Naive B cell (primary cell): ENCODE results near the gene PCBP1. TPM values are rescaled to one million over a fixed set of nuclear protein-coding genes. Genes with fewer than 3 reads are reported as not detected.
"Not testable (repeated sequence)": the region's sequence is repeated elsewhere in the genome, so short reads cannot be mapped to it uniquely, and the experiment has no call there.

ENCODE experiments used
- ATAC-seq, 2 donors: fragments of 150-1000 bp; cut with Tn5 transposase; 2 replicates each; pipeline ENCODE4 v1.10.0; 2021; ENCODE audit warnings: low read depth in 2 of 2, mild to moderate bottlenecking in 2 of 2, moderate library complexity in 2 of 2
- DNase-seq: peaks from one replicate; pipeline ENCODE4 v3.0.0; 2022
- H3K27ac Mint-ChIP-seq, 6 donors: one replicate each; pipeline ENCODE4 v1.8.0; 2020 to 2022; ENCODE audit warnings: mild to moderate bottlenecking in 6 of 6, mixed read lengths in 6 of 6, moderate library complexity in 5 of 6, inconsistent platforms in 2 of 6
- H3K27me3 Mint-ChIP-seq, 3 donors: one replicate each; pipeline ENCODE4 v1.8.0; 2021 to 2022; ENCODE audit warnings: mixed read lengths in 3 of 3, mild to moderate bottlenecking in 1 of 3
- H3K36me3 Mint-ChIP-seq, 2 donors: one replicate each; pipeline ENCODE4 v1.8.0; 2020 to 2022; ENCODE audit warnings: mixed read lengths in 2 of 2, inconsistent platforms in 1 of 2, mild to moderate bottlenecking in 1 of 2
- H3K4me1 Mint-ChIP-seq, 3 donors: one replicate each; pipeline ENCODE4 v1.8.0; 2020 to 2022; ENCODE audit warnings: mixed read lengths in 3 of 3, inconsistent platforms in 1 of 3, mild to moderate bottlenecking in 1 of 3, moderate library complexity in 1 of 3
- H3K4me3 Mint-ChIP-seq, 8 donors: one replicate each; pipeline ENCODE4 v1.8.0; 2020 to 2022; ENCODE audit warnings: mild to moderate bottlenecking in 8 of 8, mixed read lengths in 8 of 8, moderate library complexity in 8 of 8, inconsistent platforms in 2 of 8
- H3K9me3 Mint-ChIP-seq, 7 donors: one replicate each; pipeline ENCODE4 v1.8.0; 2020 to 2022; ENCODE audit warnings: mixed read lengths in 7 of 7, mild to moderate bottlenecking in 5 of 7, inconsistent platforms in 2 of 7, moderate library complexity in 1 of 7
- polyA plus RNA-seq, 6 donors: library from polyadenylated mRNA; unstranded; fragments of 300-500 nt; fragmentation: Illumina TruSeq; gene quantifications; one replicate each; pipeline ENCODE4 v1.2.3, GENCODE V29; 2021; ENCODE audit warnings: low read depth in 6 of 6

The PCBP1 gene
- polyA plus RNA-seq, 6 donors from 2014 or later, result 108 to 148 (median 126) TPM

- Mint-ChIP-seq H3K27ac (peak overlapping the region; percentile 98 to 100 (median 100)), H3K4me3 (peak overlapping the region; percentile 79 to 98 (median 96)), H3K4me1 (peaks cover 48 to 79% (median 76%) of the 10 kb centered on the region in 3 donors), H3K27me3 (no peaks in the 10 kb centered on the region), H3K36me3 (no peaks in the 10 kb centered on the region), H3K9me3 (peaks cover 0 to 2% (median 0%) of the 10 kb centered on the region in 7 donors)
- no peak for ATAC-seq
- DNase-seq, result no peak
Measured at GRCh38 chr2:70125498-70125898, 38.2 kb downstream of the PCBP1 start.

- Mint-ChIP-seq H3K4me1 (peaks cover 44 to 73% (median 70%) of the 10 kb centered on the region in 3 donors), H3K27me3 (no peaks in the 10 kb centered on the region), H3K4me3 (peak overlapping the region; percentile 69 to 98 (median 94)), H3K9me3 (peaks cover 0 to 2% (median 0%) of the 10 kb centered on the region in 7 donors), H3K27ac (peak overlapping the region; percentile 98 to 100 (median 100)), H3K36me3 (no peaks in the 10 kb centered on the region)
- ATAC-seq, result no peak
- no peak for DNase-seq
Measured at GRCh38 chr2:70126413-70126812, 39.1 kb downstream of the PCBP1 start.

DNA sequence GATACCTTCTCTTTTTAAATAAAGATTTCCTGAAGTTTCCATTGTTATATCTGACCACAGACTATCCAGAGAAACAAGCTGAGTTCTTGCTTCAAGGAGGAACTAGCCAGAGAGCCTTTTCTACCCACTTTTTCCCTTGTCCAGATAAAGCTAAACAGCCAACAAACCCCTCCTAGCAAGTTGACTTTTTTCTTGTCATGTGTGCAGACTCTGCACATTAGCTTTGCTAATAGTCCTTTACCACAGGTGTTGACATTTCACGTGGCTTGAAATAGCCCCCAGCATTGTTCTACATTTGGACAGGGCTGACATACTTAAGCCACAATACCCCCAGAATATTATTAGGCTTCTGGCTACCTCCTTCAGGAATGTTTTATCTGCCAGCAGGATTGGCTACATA is 40.7 kb downstream of the PCBP1 start:
- Mint-ChIP-seq H3K27ac (peak overlapping the region in 2 of 6 donors; percentile 10 to 15), H3K27me3 (no peaks in the 10 kb centered on the region), H3K36me3 (no peaks in the 10 kb centered on the region), H3K9me3 (peaks cover 0 to 2% (median 0%) of the 10 kb centered on the region in 7 donors), H3K4me3 (peak overlapping the region in 1 of 8 donors; percentile 52), H3K4me1 (peaks cover 49 to 72% (median 70%) of the 10 kb centered on the region in 3 donors)
- DNase-seq (no peak), ATAC-seq (no peak)

- Mint-ChIP-seq H3K27ac (peak overlapping the region; percentile 59 to 99 (median 92)), H3K4me1 (peaks cover 54 to 76% (median 62%) of the 10 kb centered on the region in 3 donors), H3K4me3 (peak overlapping the region in 6 of 8 donors; percentile 32 to 93 (median 78))
- H3K27me3 Mint-ChIP-seq, H3K36me3 Mint-ChIP-seq, H3K9me3 Mint-ChIP-seq, ATAC-seq, DNase-seq: not testable (repeated sequence)
Measured at GRCh38 chr2:70131344-70132143, 44.3 kb downstream of the PCBP1 start.

DNA sequence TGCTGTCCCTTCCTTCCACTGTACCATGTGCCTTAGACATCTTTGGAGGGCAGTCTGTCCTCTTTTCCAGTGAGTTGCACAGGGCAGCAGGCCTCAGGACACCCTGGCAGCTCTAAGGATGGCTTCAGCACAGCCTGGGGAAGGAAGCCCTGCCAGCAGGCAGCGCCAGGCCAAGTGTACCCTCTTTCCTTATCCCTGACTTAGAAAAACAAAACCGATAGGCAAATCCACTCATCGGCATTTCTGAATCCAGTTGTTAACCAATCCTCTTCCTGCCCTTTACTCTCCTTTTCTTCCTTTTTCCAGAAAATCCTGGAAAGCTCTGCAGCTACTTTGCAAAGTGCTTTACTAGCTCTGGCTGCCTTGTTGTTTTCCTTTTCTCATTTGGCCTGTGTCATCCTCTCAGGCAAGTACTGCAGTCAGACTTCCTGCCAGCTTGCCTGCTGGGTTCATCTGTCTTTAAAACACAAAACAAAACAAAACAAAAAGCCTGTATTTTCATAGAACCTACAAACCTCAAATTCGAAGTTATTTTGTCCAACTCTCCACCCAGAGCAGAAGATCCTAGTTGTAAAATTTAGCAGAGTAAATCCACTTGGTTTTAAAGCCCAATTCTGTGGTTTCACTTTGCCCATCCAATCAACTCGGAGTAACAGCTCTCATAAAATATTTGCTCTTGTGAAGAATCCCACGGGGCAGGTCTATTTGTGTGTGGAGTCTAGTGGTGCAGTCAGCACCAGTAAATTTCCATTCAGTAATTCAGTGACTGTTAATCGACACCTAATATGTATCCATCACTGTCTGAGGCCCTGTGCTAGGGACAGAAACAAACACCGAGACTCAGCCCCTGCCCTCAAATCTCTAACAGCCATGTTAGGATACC is 45.2 kb downstream of the PCBP1 start:
- Mint-ChIP-seq H3K4me3 (peak overlapping the region; percentile 83 to 94 (median 90)), H3K27ac (peak overlapping the region; percentile 92 to 99 (median 98)), H3K36me3 (no peaks in the 10 kb centered on the region), H3K4me1 (peaks cover 58 to 74% (median 58%) of the 10 kb centered on the region in 3 donors), H3K9me3 (no peaks in the 10 kb centered on the region), H3K27me3 (no peaks in the 10 kb centered on the region)
- ATAC-seq (peak; percentile 70), DNase-seq (peak; percentile 54)

DNA sequence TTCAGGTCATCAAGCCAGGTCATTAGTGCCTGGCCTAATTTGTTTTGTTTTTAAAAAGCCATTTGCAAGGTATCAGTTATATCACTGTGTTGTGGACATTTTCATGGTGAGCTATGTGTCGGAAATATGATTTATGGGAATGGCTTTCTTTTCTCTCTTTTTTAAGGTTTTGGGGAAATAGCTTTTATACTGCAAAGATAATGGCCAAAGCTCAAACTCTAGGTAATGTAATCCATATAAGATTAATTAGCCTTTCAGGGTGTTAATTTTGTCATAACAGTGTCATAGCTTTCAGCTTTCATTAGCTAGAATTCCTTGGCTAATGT is 45.8 kb downstream of the PCBP1 start:
- Mint-ChIP-seq H3K4me3 (peak overlapping the region; percentile 83 to 94 (median 90)), H3K36me3 (no peaks in the 10 kb centered on the region), H3K9me3 (no peaks in the 10 kb centered on the region), H3K27ac (peak overlapping the region; percentile 92 to 99 (median 98)), H3K27me3 (no peaks in the 10 kb centered on the region), H3K4me1 (peaks cover 59 to 76% (median 62%) of the 10 kb centered on the region in 3 donors)
- no peak for DNase-seq
- ATAC-seq, result no peak

DNA sequence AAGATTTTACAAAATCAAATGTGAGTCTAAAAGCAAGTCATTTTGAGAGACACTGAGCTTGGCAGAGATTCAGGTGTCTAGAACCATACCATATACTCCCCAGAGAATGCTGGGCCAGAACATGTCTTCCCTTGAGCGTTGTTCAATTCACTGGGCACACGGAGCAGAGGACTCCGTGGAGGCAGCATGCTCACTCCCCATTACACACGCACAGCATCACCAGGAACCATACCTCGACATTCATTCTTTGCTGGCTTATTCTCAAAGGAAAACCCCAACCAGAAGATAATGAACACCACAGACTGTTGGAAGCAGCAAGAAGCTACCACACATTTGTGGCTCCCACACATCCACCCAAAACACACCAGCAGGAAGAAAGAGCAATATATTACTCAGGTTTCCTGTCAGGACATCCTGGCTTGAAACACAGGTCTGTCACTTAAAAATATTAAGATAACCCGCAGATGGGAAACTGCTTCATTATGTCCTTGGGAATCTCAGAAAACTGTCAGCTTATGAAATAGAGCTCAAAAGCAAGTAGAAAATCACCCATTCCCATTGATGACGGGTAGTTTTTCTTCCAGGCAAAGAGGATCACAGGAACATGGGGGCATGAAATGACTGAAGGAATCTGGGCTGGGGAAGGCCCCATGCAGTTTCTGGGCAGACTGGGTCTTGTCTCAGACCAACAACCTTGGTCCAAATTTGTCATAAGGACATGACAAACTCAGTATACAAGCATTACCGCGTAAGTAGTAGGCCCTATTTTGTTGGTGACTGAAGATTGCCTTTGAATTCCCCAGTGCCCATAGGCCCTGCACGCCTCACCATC is 46.4 kb downstream of the PCBP1 start:
- H3K4me1 Mint-ChIP-seq, result peaks cover 59 to 78% (median 62%) of the 10 kb centered on the region in 3 donors
- ATAC-seq (peak; percentile 34 to 37), DNase-seq (no peak)
- no peaks in the 10 kb centered on the region for H3K27me3 Mint-ChIP-seq
- H3K4me3 Mint-ChIP-seq, result peak overlapping the region; percentile 83 to 94 (median 90)
- H3K9me3 Mint-ChIP-seq, result no peaks in the 10 kb centered on the region
- H3K27ac Mint-ChIP-seq, result peak overlapping the region; percentile 92 to 99 (median 98)
- H3K36me3 Mint-ChIP-seq, result no peaks in the 10 kb centered on the region

GRCh38 chr2:70134323-70134983 is 47.2 kb downstream of the PCBP1 start:
- Mint-ChIP-seq H3K4me3 (peak overlapping the region; percentile 9 to 94 (median 90)), H3K4me1 (peaks cover 57 to 81% (median 60%) of the 10 kb centered on the region in 3 donors), H3K27ac (peak overlapping the region; percentile 97 to 99 (median 98))
- not testable (repeated sequence) for H3K9me3 Mint-ChIP-seq, H3K36me3 Mint-ChIP-seq, DNase-seq, H3K27me3 Mint-ChIP-seq
- peak in 1 of 2 donors; percentile 25 for ATAC-seq

Other genes with a start within 250 kb of the PCBP1 start
- 100 to 1,000 TPM in 1 of 6 donors, 10 to 100 TPM in 5; 75.4 to 103 (median 90.1) TPM for gene SNRNP27, start 193.5 kb upstream of the PCBP1 start, polyA plus RNA-seq
- 10 to 100 TPM in 5 of 6 donors, 1 to 10 TPM in 1; 9.7 to 21.5 (median 13.2) TPM for gene MXD1, start 172.4 kb upstream of the PCBP1 start, polyA plus RNA-seq
- gene ASPRV1, start 125.8 kb upstream of the PCBP1 start, polyA plus RNA-seq, result under 1 TPM in 5 of 6 donors, not detected in 1; 0.12 to 0.44 (median 0.32) TPM
- 10 to 100 TPM; 14.1 to 35.5 (median 23.4) TPM for gene C2orf42, start 103.5 kb downstream of the PCBP1 start, polyA plus RNA-seq
- 100 to 1,000 TPM in 1 of 6 donors, 10 to 100 TPM in 5; 43.6 to 106 (median 74.1) TPM for gene TIA1, start 161.2 kb downstream of the PCBP1 start, polyA plus RNA-seq
- gene PCYOX1, start 170.7 kb downstream of the PCBP1 start, polyA plus RNA-seq, result 10 to 100 TPM in 3 of 6 donors, 1 to 10 TPM in 3; 2.9 to 12.0 (median 9.5) TPM
- gene SNRPG, start 206.3 kb downstream of the PCBP1 start, polyA plus RNA-seq, result 100 to 1,000 TPM; 196 to 242 (median 226) TPM
- 10 to 100 TPM; 31.7 to 73.7 (median 45.0) TPM for gene FAM136A, start 214.6 kb downstream of the PCBP1 start, polyA plus RNA-seq